Lung (tissue), 12 donors: Measurements from ENCODE around the gene ZNF189. TPM values are rescaled to one million over a fixed set of nuclear protein-coding genes. Genes with fewer than 3 reads are reported as not detected.

Source experiments
- ATAC-seq: fragments of 200-7000 bp; cut with Tn5 transposase; one replicate; pipeline ENCODE4 v1.9.1; 2020; ENCODE audit warnings: moderate number of reproducible peaks; ENCODE audit not compliant: insufficient read depth, low FRiP score
- DNase-seq, 3 donors: peaks; one replicate each; pipeline ENCODE4 v3.0.0-alpha.2; 2013 to 2017
- H3K27ac ChIP-seq, 2 donors: one replicate each; pipeline ENCODE4 v1.5.1; 2013; ENCODE audit warnings: mild to moderate bottlenecking in 2 of 2, moderate library complexity in 2 of 2, control low read depth in 1 of 2, inconsistent platforms in 1 of 2, low read depth in 1 of 2, low read length in 1 of 2
- H3K27me3 ChIP-seq, 3 donors: one replicate each; pipeline ENCODE4 v1.5.1; 2013; ENCODE audit warnings: low read length in 2 of 3; ENCODE audit not compliant: control insufficient read depth in 3 of 3, insufficient read depth in 3 of 3
- H3K36me3 ChIP-seq, 4 donors: one replicate each; pipeline ENCODE4 v1.5.1; 2013; ENCODE audit warnings: low read length in 4 of 4, mild to moderate bottlenecking in 1 of 4, moderate library complexity in 1 of 4; ENCODE audit not compliant: control insufficient read depth in 4 of 4, insufficient read depth in 4 of 4
- H3K4me1 ChIP-seq, 5 donors: one replicate each; pipeline ENCODE4 v1.5.1; 2013; ENCODE audit warnings: low read length in 5 of 5, mild to moderate bottlenecking in 2 of 5, moderate library complexity in 1 of 5; ENCODE audit not compliant: control insufficient read depth in 5 of 5, insufficient read depth in 5 of 5
- H3K4me3 ChIP-seq: one replicate; pipeline ENCODE4 v1.5.1; 2013; ENCODE audit warnings: mild to moderate bottlenecking, control low read depth, moderate library complexity
- H3K9ac ChIP-seq, 2 donors: one replicate each; pipeline ENCODE4 v1.5.1; 2013; ENCODE audit warnings: low read length in 2 of 2, control low read depth in 1 of 2; ENCODE audit not compliant: insufficient read depth in 1 of 2
- H3K9me3 ChIP-seq, 4 donors: one replicate each; pipeline ENCODE4 v1.5.1; 2013; ENCODE audit warnings: low read length in 3 of 4, mild to moderate bottlenecking in 1 of 4, moderate library complexity in 1 of 4; ENCODE audit not compliant: control insufficient read depth in 4 of 4, insufficient read depth in 3 of 4
- WGBS, 2 donors: extraction: QIAGEN DNeasy Blood & Tissue Kit; methylation state at CpG; one replicate each; pipeline ENCODE4 v1.1.7; 2013; 5-methylcytosine and 5-hydroxymethylcytosine counted together
- polyA plus RNA-seq, 2 donors: library from polyadenylated mRNA; stranded (reverse); fragments of 200-250 nt; gene quantifications; one replicate each; pipeline ENCODE4 v1.2.1, GENCODE V29; 2013
- total RNA-seq, 2 donors: library from RNA; depleted of rRNA in 1 of 2; stranded (reverse); fragments of >200 nt in 1 of 2; gene quantifications; one replicate each; pipeline ENCODE4 v1.2.1, GENCODE V29; 2014 to 2021
- TF ChIP-seq, protein P1 (sequence below): IDR thresholded peaks from 2 replicates; pipeline ENCODE4 v1.5.1; 2012; ENCODE audit warnings: mild to moderate bottlenecking; ENCODE audit errors: control extremely low read depth, extremely low read depth
- donor health status: control.
- donor health status: control.
- donor health status: Bipolar disorder and iron deficiency.
- donor health status: healthy.
- donor health status: DM: yes; HTN: yes; CAD: no.

The ZNF189 gene
- total and polyA plus RNA-seq, 4 donors, result 5.9 to 34.1 (median 11.7) TPM

DNA sequence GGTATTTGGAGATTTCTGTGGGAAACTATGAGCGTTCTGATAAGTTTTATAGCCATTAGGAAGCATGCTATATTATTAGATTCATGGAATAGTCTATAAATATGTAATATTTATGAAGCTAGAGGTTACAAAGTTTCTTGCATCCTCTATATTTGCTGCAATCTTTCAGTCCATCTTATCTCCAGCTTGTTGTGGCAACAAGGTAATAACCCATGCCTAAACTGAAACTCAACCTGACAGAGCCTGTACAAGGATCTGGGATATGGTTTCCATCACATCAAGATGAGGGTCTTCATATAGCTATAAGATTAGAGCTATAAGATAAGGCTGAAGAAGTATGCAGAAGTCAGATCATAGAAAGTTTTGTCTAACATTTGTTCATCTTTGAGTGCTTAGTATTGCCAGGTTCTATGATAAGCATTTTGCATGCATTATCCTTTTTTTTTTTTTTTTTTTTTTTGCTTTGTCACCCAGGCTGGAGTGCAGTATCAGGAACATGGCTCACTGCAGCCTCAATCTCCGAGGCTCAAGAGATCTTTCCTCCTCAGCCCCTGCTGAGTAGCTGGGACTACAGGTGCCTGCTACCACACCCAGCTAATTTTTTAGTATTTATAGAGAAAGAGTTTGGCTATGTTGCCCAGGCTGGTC is 28.6 kb upstream of the ZNF189 start:
- Histone ChIP-seq H3K4me3 (no peak overlapping the region), H3K9ac (no peak overlapping the region), H3K9me3 (no peaks in the 10 kb centered on the region), H3K36me3 (no peaks in the 10 kb centered on the region), H3K27ac (no peak overlapping the region), H3K4me1 (peaks cover 0 to 10% (median 0%) of the 10 kb centered on the region in 5 donors), H3K27me3 (no peaks in the 10 kb centered on the region)
- no peak for ATAC-seq
- TF ChIP-seq, protein P1, sequence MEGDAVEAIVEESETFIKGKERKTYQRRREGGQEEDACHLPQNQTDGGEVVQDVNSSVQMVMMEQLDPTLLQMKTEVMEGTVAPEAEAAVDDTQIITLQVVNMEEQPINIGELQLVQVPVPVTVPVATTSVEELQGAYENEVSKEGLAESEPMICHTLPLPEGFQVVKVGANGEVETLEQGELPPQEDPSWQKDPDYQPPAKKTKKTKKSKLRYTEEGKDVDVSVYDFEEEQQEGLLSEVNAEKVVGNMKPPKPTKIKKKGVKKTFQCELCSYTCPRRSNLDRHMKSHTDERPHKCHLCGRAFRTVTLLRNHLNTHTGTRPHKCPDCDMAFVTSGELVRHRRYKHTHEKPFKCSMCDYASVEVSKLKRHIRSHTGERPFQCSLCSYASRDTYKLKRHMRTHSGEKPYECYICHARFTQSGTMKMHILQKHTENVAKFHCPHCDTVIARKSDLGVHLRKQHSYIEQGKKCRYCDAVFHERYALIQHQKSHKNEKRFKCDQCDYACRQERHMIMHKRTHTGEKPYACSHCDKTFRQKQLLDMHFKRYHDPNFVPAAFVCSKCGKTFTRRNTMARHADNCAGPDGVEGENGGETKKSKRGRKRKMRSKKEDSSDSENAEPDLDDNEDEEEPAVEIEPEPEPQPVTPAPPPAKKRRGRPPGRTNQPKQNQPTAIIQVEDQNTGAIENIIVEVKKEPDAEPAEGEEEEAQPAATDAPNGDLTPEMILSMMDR, result no peak
- DNase-seq, result no peak
- 74 to 78% methylated on average over 2 of the region's 2 CpGs for WGBS, 2 donors

DNA sequence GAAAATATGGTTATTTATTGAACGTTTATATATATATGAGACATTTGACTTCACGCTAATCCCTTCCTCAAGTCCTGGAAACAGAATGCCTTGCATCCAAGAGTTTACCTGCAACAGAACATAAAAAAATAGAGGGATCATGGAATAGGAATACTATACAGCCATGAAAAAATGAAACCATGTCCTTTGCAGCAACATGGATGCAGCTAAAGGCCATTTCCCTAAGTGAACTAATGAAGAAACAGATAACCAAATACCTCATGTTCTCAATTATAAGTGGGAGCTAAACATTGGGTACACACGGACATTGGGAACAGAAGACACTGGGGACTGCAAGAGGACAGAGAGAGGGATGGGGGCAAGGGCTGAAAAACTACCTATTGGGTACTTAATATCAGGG is 26.8 kb upstream of the ZNF189 start:
- H3K4me3 ChIP-seq, result no peak overlapping the region
- no peaks in the 10 kb centered on the region for H3K36me3 ChIP-seq
- no peak overlapping the region for H3K9ac ChIP-seq
- ATAC-seq (no peak), DNase-seq (no peak)
- peaks cover 0 to 1% (median 0%) of the 10 kb centered on the region in 4 donors for H3K9me3 ChIP-seq
- TF ChIP-seq, protein P1, result no peak
- H3K4me1 ChIP-seq, result peaks cover 0 to 10% (median 0%) of the 10 kb centered on the region in 5 donors
- H3K27ac ChIP-seq, result no peak overlapping the region
- H3K27me3 ChIP-seq, result no peaks in the 10 kb centered on the region
- WGBS, 2 donors, result 94 to 95% methylated on average over 3 of the region's 3 CpGs

DNA sequence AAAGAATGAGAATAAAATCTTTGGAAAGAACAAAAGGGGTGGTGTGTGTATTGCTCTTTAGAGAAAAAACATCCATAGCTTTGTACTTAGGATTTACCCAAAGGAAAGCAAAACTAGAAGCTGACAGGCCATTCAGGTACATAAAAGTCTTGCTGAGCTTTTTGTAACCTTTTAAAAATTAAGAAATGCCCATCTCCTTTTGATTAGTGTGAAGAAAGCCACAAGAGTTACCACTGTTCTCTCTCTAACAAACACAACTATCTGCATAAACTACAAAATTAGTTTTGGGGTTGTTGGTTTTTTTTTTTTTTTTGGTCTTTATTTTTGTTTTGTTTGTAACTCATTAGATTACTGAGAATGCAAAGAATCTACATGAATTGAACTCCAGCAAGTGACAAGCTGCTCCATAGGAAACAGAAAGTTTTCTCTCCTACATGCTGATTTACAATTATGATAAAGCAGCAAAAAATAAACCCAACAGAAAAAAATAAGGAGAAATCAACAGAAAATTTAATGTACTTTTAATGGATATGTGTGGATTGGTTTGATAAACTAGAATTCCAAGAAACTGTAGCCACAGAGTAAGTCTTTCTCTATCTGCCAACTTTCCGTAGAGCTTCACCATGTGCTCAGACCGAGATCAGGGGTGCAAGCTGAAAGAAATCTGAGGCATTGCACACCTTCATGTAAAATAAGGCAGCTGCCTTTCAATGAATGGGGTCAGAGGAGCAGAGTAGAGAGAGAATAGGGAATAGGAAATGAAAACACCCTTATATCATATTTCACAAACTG is 26.1 kb upstream of the ZNF189 start:
- H3K9ac ChIP-seq, result no peak overlapping the region
- 63 to 71% methylated on average over 2 of the region's 2 CpGs for WGBS, 2 donors
- TF ChIP-seq, protein P1, result no peak
- no peak overlapping the region for H3K4me3 ChIP-seq
- H3K27ac ChIP-seq, result no peak overlapping the region
- H3K4me1 ChIP-seq, result peaks cover 0 to 10% (median 0%) of the 10 kb centered on the region in 5 donors
- peaks cover 0 to 1% (median 0%) of the 10 kb centered on the region in 4 donors for H3K9me3 ChIP-seq
- H3K36me3 ChIP-seq, result no peaks in the 10 kb centered on the region
- no peak for ATAC-seq
- peak in 1 of 3 donors; percentile 14 for DNase-seq
- H3K27me3 ChIP-seq, result no peaks in the 10 kb centered on the region
